Measurements from ENCODE around the gene KIF14. TPM values are rescaled to one million over a fixed set of nuclear protein-coding genes. Genes with fewer than 3 reads are reported as not detected.

KIF14 gene
- total and polyA plus RNA-seq, 2 of the 8 experiments (the other 6 are each of a cell fraction or from before 2014, with no cell fraction given), result 2.6 to 23.3 TPM

- no peak overlapping the region for H2AFZ ChIP-seq (ENCODE audit: low read length)
- 93% methylated on average over 1 of the region's 1 CpG; no CpG with 5 or more reads in 1 of the 2 experiments for WGBS, 2 experiments (ENCODE audit: extremely low coverage in 1 of 2, insufficient coverage in 1 of 2, insufficient read length in 1 of 2, insufficient replicate concordance in 2 of 2, low coverage in 1 of 2, low lambda C conversion rate in 2 of 2, missing lambda C conversion rate in 1 of 2)
- TF ChIP-seq CBX8 (IDR thresholded peaks at IDR 0.05; ENCODE audit: borderline replicate concordance, low read depth, low read length) (no peak), JUND (IDR thresholded peaks at IDR 0.05; ENCODE audit: low read length) (no peak), KDM5A (IDR thresholded peaks at IDR 0.05; ENCODE audit: low read length) (no peak), SP2 (IDR thresholded peaks at IDR 0.05; ENCODE audit: low read length) (no peak), CHD2 (IDR thresholded peaks at IDR 0.05; ENCODE audit: low read length) (no peak), SRF (IDR thresholded peaks at IDR 0.05; ENCODE audit: low read depth, low read length) (no peak), FOSL1 (IDR thresholded peaks at IDR 0.05; ENCODE audit: insufficient read depth, low read depth, low read length) (no peak), TAF1 (IDR thresholded peaks at IDR 0.05; ENCODE audit: low read depth, low read length) (no peak), TCF12 (IDR thresholded peaks at IDR 0.05; ENCODE audit: low read depth, low read length) (no peak), SP1 (IDR thresholded peaks at IDR 0.05; ENCODE audit: low read depth, low read length) (no peak), PHF8 (conservative IDR thresholded peaks at IDR 0.05; ENCODE audit: low read depth, low read length) (no peak), TAF7 (optimal IDR thresholded peaks at IDR 0.05; ENCODE audit: borderline replicate concordance, low read depth, low read length) (no peak), SAP30 (IDR thresholded peaks at IDR 0.05; ENCODE audit: insufficient read depth, insufficient replicate concordance, low read length) (no peak), BCL11A (IDR thresholded peaks at IDR 0.05; ENCODE audit: low read depth in 2 of 2, low read length in 2 of 2) (no peak)
- TF ChIP-seq, protein P1, sequence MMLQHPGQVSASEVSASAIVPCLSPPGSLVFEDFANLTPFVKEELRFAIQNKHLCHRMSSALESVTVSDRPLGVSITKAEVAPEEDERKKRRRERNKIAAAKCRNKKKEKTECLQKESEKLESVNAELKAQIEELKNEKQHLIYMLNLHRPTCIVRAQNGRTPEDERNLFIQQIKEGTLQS (IDR thresholded peaks at IDR 0.05; ENCODE audit: insufficient read depth, low read depth, low read length), result no peak
Measured at GRCh38 chr1:200538179-200538578, 82.4 kb downstream of the KIF14 start.

More at GRCh38 chr1:200538179-200538578, 82.4 kb downstream of the KIF14 start:
- H2BK5ac ChIP-seq (ENCODE audit: low read depth, low read length), result no peak overlapping the region
- no peak overlapping the region for H3K4me2 ChIP-seq (ENCODE audit: insufficient read depth in 1 of 2, low read depth in 2 of 2, low read length in 2 of 2)
- no peak for DNase-seq (ENCODE audit: low read depth in 1 of 2, low spot score in 2 of 2)
- no peaks in the 10 kb centered on the region for H4K20me1 ChIP-seq (replicated peaks in 1 of 2; ENCODE audit: control insufficient read depth in 1 of 2, insufficient read depth in 2 of 2, low read length in 2 of 2)
- no peak overlapping the region for H3K14ac ChIP-seq (ENCODE audit: insufficient read length)
- H2BK12ac ChIP-seq (ENCODE audit: low read depth, low read length), result no peak overlapping the region
- no peak overlapping the region for H2BK15ac ChIP-seq (ENCODE audit: low read length)
- H3K4me1 ChIP-seq (replicated peaks in 1 of 4; ENCODE audit: control insufficient read depth in 3 of 4, insufficient read depth in 4 of 4, low read length in 3 of 4), result peaks cover 0 to 2% (median 0%) of the 10 kb centered on the region in 4 experiments; a peak in 2 of 7 replicates
- H3K36me3 ChIP-seq (ENCODE audit: control insufficient read depth in 2 of 4, insufficient read depth in 4 of 4, low read length in 3 of 4), result no peaks in the 10 kb centered on the region
- H3K18ac ChIP-seq (ENCODE audit: extremely low read depth, low read length), result no peak overlapping the region
- no peak overlapping the region for H4K8ac ChIP-seq (ENCODE audit: extremely low read depth, insufficient read depth, low read length)
- H2BK20ac ChIP-seq (ENCODE audit: low read length), result no peak overlapping the region
- no peaks in the 10 kb centered on the region for H3K79me1 ChIP-seq (ENCODE audit: low read depth, low read length)
- FAIRE-seq, result no peak
- no peak overlapping the region; a peak in 1 of 7 replicates for H3K9ac ChIP-seq (replicated peaks in 1 of 4; ENCODE audit: extremely low read depth in 1 of 4, low read depth in 3 of 4, low read length in 3 of 4)
- no peaks in the 10 kb centered on the region for H3K27me3 ChIP-seq (replicated peaks in 1 of 4; ENCODE audit: control insufficient read depth in 3 of 4, extremely low read depth in 1 of 4, insufficient read depth in 3 of 4, low read length in 3 of 4)
- no peak overlapping the region for H3K23ac ChIP-seq (ENCODE audit: insufficient read length)
- peaks cover 6% of the 10 kb centered on the region; the same call in 1 of the 2 replicates for H3K23me2 ChIP-seq (ENCODE audit: low read depth, low read length)
- no peak overlapping the region for H2AK5ac ChIP-seq (ENCODE audit: low read depth, low read length)
- POLR2A ChIA-PET (ENCODE audit: partially characterized antibody), result no interaction called here
- no peak overlapping the region for H3K4ac ChIP-seq (replicated peaks; ENCODE audit: insufficient read length, low read depth, low read length)
- H2BK120ac ChIP-seq (replicated peaks; ENCODE audit: low read depth, low read length), result no peak overlapping the region
- no peak overlapping the region for H4K91ac ChIP-seq (replicated peaks; ENCODE audit: insufficient read length, low read length)
- CTCF ChIA-PET (ENCODE audit: partially characterized antibody), result interaction anchor here (0.5 to 4.7 kb wide), 6 partner anchors 8 to 237 kb away, joined by 3 to 36 read pairs (median 17); no protein-coding TSS in a partner anchor
- H3K79me2 ChIP-seq (ENCODE audit: control insufficient read depth in 1 of 2, insufficient read depth in 2 of 2, low read length in 2 of 2), result no peaks in the 10 kb centered on the region
- H3K56ac ChIP-seq (replicated peaks; ENCODE audit: insufficient read length, low read depth, low read length), result no peak overlapping the region
- H3K27ac ChIP-seq (ENCODE audit: low read depth, low read length), result no peak overlapping the region
- H3K9me3 ChIP-seq (ENCODE audit: insufficient read depth in 2 of 2, low read depth in 1 of 2, low read length in 1 of 2), result no peaks in the 10 kb centered on the region
- no peak overlapping the region for H3K4me3 ChIP-seq (ENCODE audit: extremely low read depth in 1 of 4, insufficient read depth in 2 of 4, low read depth in 3 of 4, low read length in 4 of 4)
- no peak overlapping the region for H4K5ac ChIP-seq (ENCODE audit: insufficient read length, low read depth, low read length)

Data from H1 (cell line).